DOHH2 (cell line): ENCODE measurements around the gene NLE1.
A peak's percentile ranks its signal among the peaks of the same experiment; 100 is the strongest.

Experiments used
- H3F3A ChIP-seq: fragments of 200-600 bp; sonication (generic), shearing (Covaris generic); 2 replicates; pipeline ENCODE4 v1.6.0; 2016; ENCODE audit warnings: antibody characterized with exemption, mild to moderate bottlenecking; ENCODE audit not compliant: control insufficient read depth, insufficient read depth
- H3K27ac ChIP-seq: fragments of 200-600 bp; sonication (generic); 2 replicates; pipeline ENCODE4 v1.5.1; 2014; ENCODE audit warnings: low read depth, mild to moderate bottlenecking, low read length, moderate library complexity
- H3K27me3 ChIP-seq: fragments of 200-600 bp; sonication (generic); 2 replicates; pipeline ENCODE4 v1.6.1; 2014; ENCODE audit warnings: mild to moderate bottlenecking, low read length, mixed read lengths; ENCODE audit not compliant: control insufficient read depth
- H3K36me3 ChIP-seq: fragments of 200-600 bp; sonication (generic); 2 replicates; pipeline ENCODE4 v1.6.1; 2014; ENCODE audit warnings: mild to moderate bottlenecking, low read length, moderate library complexity, mixed read lengths; ENCODE audit not compliant: control insufficient read depth
- H3K4me1 ChIP-seq: fragments of 200-600 bp; sonication (generic); 2 replicates; pipeline ENCODE4 v1.6.1; 2014; ENCODE audit warnings: mild to moderate bottlenecking, low read length, mixed read lengths; ENCODE audit not compliant: control insufficient read depth
- H3K4me2 ChIP-seq: fragments of 200-600 bp; sonication (generic); 2 replicates; pipeline ENCODE4 v1.6.0; 2014; ENCODE audit warnings: mild to moderate bottlenecking, low read length, moderate library complexity
- H3K4me3 ChIP-seq: fragments of 200-600 bp; sonication (generic); 2 replicates; pipeline ENCODE4 v1.5.1; 2014; ENCODE audit warnings: mild to moderate bottlenecking, low read length, mixed read lengths
- H3K79me2 ChIP-seq: fragments of 200-600 bp; sonication (generic); 2 replicates; pipeline ENCODE4 v1.6.1; 2014; ENCODE audit warnings: mild to moderate bottlenecking, low read length, mixed read lengths; ENCODE audit not compliant: control insufficient read depth
- H3K9me2 ChIP-seq: fragments of 200-600 bp; sonication (generic); replicated peaks from 2 replicates; pipeline ENCODE4 v1.6.1; 2014; ENCODE audit warnings: mild to moderate bottlenecking, low read length, mixed read lengths; ENCODE audit not compliant: control insufficient read depth
- H3K9me3 ChIP-seq: fragments of 200-600 bp; sonication (generic); 2 replicates; pipeline ENCODE4 v1.6.1; 2014; ENCODE audit warnings: antibody characterized with exemption, low read length, mixed read lengths; ENCODE audit not compliant: control insufficient read depth, insufficient read depth
- H4K20me1 ChIP-seq: fragments of 200-600 bp; sonication (generic); 2 replicates; pipeline ENCODE4 v1.6.0; 2014; ENCODE audit warnings: low read depth, mild to moderate bottlenecking, antibody characterized with exemption, low read length, moderate library complexity; ENCODE audit not compliant: control insufficient read depth, insufficient read depth
- CTCF ChIP-seq: fragments of 200-600 bp; sonication (generic); IDR thresholded peaks from one replicate; pipeline ENCODE4 v1.5.1; 2014; ENCODE audit warnings: antibody characterized with exemption, mild to moderate bottlenecking, low read depth, low read length; ENCODE audit not compliant: poor library complexity, severe bottlenecking
- EZH2phosphoT487 ChIP-seq: fragments of 200-600 bp; sonication (generic); IDR thresholded peaks from 2 replicates; pipeline ENCODE4 v1.6.1; 2017; ENCODE audit warnings: borderline replicate concordance, mild to moderate bottlenecking, antibody characterized with exemption, low read length, moderate library complexity, mixed read lengths

NLE1 gene

GRCh38 chr17:35086931-35087573, 55.1 kb downstream of the NLE1 start:
- TF ChIP-seq EZH2phosphoT487 (no peak), CTCF (no peak)
- no peaks in the 10 kb centered on the region for H3K9me2 ChIP-seq
- H3F3A ChIP-seq = peaks cover 10% of the 10 kb centered on the region; the same call in 1 of the 2 replicates
- no peak overlapping the region for H3K27ac ChIP-seq
- H3K27me3 ChIP-seq = no peaks in the 10 kb centered on the region
- H3K9me3 ChIP-seq = no peaks in the 10 kb centered on the region
- peak overlapping the region; percentile 89; the same call in 1 of the 2 replicates for H3K4me2 ChIP-seq
- 0 out of 2 replicates have a peak overlapping the region, but pooled peaks have one; percentile 78 for H3K4me3 ChIP-seq
- H3K79me2 ChIP-seq = no peaks in the 10 kb centered on the region; the same call in 1 of the 2 replicates
- H3K36me3 ChIP-seq = no peaks in the 10 kb centered on the region
- H3K4me1 ChIP-seq = peaks cover 32% of the 10 kb centered on the region
- H4K20me1 ChIP-seq = no peaks in the 10 kb centered on the region

GRCh38 chr17:35086164-35086563, 55.9 kb downstream of the NLE1 start:
- H3K4me2 ChIP-seq = no peak overlapping the region
- H3K27me3 ChIP-seq = no peaks in the 10 kb centered on the region
- no peaks in the 10 kb centered on the region for H3K9me2 ChIP-seq
- H3K4me1 ChIP-seq = peaks cover 40% of the 10 kb centered on the region
- H4K20me1 ChIP-seq = no peaks in the 10 kb centered on the region
- H3K9me3 ChIP-seq = no peaks in the 10 kb centered on the region
- peaks cover 10% of the 10 kb centered on the region; the same call in 1 of the 2 replicates for H3F3A ChIP-seq
- no peaks in the 10 kb centered on the region for H3K36me3 ChIP-seq
- H3K4me3 ChIP-seq = no peak overlapping the region
- no peaks in the 10 kb centered on the region; the same call in 1 of the 2 replicates for H3K79me2 ChIP-seq
- TF ChIP-seq EZH2phosphoT487 = no peak
- TF ChIP-seq CTCF = no peak
- H3K27ac ChIP-seq = no peak overlapping the region

- Histone ChIP-seq H3K36me3 (no peaks in the 10 kb centered on the region), H3K27ac (no peak overlapping the region), H3K9me2 (no peaks in the 10 kb centered on the region), H3F3A (peaks cover 10% of the 10 kb centered on the region; the same call in 1 of the 2 replicates), H3K4me3 (no peak overlapping the region), H3K4me1 (peaks cover 50% of the 10 kb centered on the region), H3K27me3 (no peaks in the 10 kb centered on the region), H4K20me1 (no peaks in the 10 kb centered on the region), H3K9me3 (no peaks in the 10 kb centered on the region), H3K79me2 (no peaks in the 10 kb centered on the region; the same call in 1 of the 2 replicates), H3K4me2 (no peak overlapping the region)
- TF ChIP-seq CTCF (no peak), EZH2phosphoT487 (no peak)
Observed at GRCh38 chr17:35084987-35085386, 57.1 kb downstream of the NLE1 start.
